Measurements from ENCODE around the gene RNU1-1.

- TF ChIP-seq CREM (IDR thresholded peaks at IDR 0.05; ENCODE audit: low read depth) (no peak), MEF2A (IDR thresholded peaks at IDR 0.05; ENCODE audit: insufficient read depth, low read depth, low read length) (no peak)
Observed at GRCh38 chr1:16464917-16465625, 49.0 kb downstream of the RNU1-1 start.

Measured in GM12878 (cell line).